Caki2 (cell line): ENCODE measurements around the gene FNIP1. TPM values are rescaled to one million over a fixed set of nuclear protein-coding genes. Genes with fewer than 3 reads are reported as not detected.
A peak's percentile ranks its signal among the peaks of the same experiment; 100 is the strongest.
"Not testable (repeated sequence)": the region's sequence is repeated elsewhere in the genome, so short reads cannot be mapped to it uniquely, and the experiment has no call there.

ENCODE experiments used
- DNase-seq: peaks from one replicate; pipeline ENCODE4 v3.0.0-alpha.2; 2015; ENCODE audit warnings: low read depth
- in situ Hi-C: cut with HindIII; loops from 2 replicates; pipeline ENCODE4 v1.10.0; 2016; ENCODE audit warnings: low sequenced_read_pairs, low pct_unique_long_range_greater_than_20kb, mixed read lengths
- total RNA-seq: library from RNA; depleted of rRNA; stranded (reverse); fragments of >200 nt; shearing (Covaris generic); gene quantifications from 2 replicates; pipeline ENCODE4 v1.2.3, GENCODE V29; 2014; ENCODE audit warnings: low replicate concordance; rRNA removed

Gene FNIP1
- 12.6 and 16.0 TPM in 2 replicates for total RNA-seq

- in situ Hi-C loops: no loop called here
- DNase-seq: peak; percentile 96
Observed at GRCh38 chr5:131796793-131797693, at the start of gene FNIP1. Gene FNIP1, minus strand, starts transcription at chr5:131797017. Its CDS starts 96 bp downstream, at chr5:131796921.

GRCh38 chr5:131846536-131846935 is 49.7 kb upstream of the FNIP1 start:
- in situ Hi-C loops: no loop called here
- DNase-seq: no peak

GRCh38 chr5:131845828-131846227 is 49.0 kb upstream of the FNIP1 start:
- DNase-seq: no peak
- in situ Hi-C loops: no loop called here

- in situ Hi-C loops, DNase-seq: not testable (repeated sequence)
Observed at GRCh38 chr5:131842971-131843370, 46.2 kb upstream of the FNIP1 start.

GRCh38 chr5:131832702-131833101 is 35.9 kb upstream of the FNIP1 start:
- in situ Hi-C loops: not testable (repeated sequence)

GRCh38 chr5:131825404-131826013 is 28.7 kb upstream of the FNIP1 start:
- no peak for DNase-seq
- in situ Hi-C loops: no loop called here

More at GRCh38 chr5:131832702-131833101, 35.9 kb upstream of the FNIP1 start:
- DNase-seq: not testable (repeated sequence)

- in situ Hi-C loops: no loop called here
- no peak for DNase-seq
Observed at GRCh38 chr5:131824631-131825030, 27.8 kb upstream of the FNIP1 start.

GRCh38 chr5:131821221-131821620 is 24.4 kb upstream of the FNIP1 start:
- no peak for DNase-seq
- in situ Hi-C loops: no loop called here

GRCh38 chr5:131818001-131818724 is 21.3 kb upstream of the FNIP1 start:
- in situ Hi-C loops: no loop called here
- DNase-seq: no peak

GRCh38 chr5:131814990-131815389 is 18.2 kb upstream of the FNIP1 start:
- in situ Hi-C loops: no loop called here
- peak; percentile 68 for DNase-seq

- no peak for DNase-seq
- in situ Hi-C loops: no loop called here
Observed at GRCh38 chr5:131812371-131813160, 15.7 kb upstream of the FNIP1 start.

GRCh38 chr5:131810510-131811249 is 13.9 kb upstream of the FNIP1 start:
- in situ Hi-C loops: no loop called here
- no peak for DNase-seq

GRCh38 chr5:131795879-131796792 is 681 bp downstream of the FNIP1 start:
- in situ Hi-C loops: no loop called here
- peak; percentile 33 for DNase-seq

- in situ Hi-C loops: no loop called here
- DNase-seq: no peak
Observed at GRCh38 chr5:131795228-131795627, 1.6 kb downstream of the FNIP1 start.

- in situ Hi-C loops: no loop called here
- no peak for DNase-seq
Observed at GRCh38 chr5:131794586-131794985, 2.2 kb downstream of the FNIP1 start.

GRCh38 chr5:131792896-131793295 is 3.9 kb downstream of the FNIP1 start:
- DNase-seq: no peak
- in situ Hi-C loops: no loop called here
